Measurements from ENCODE around the gene FAM76A. TPM values are rescaled to one million over a fixed set of nuclear protein-coding genes. Genes with fewer than 3 reads are reported as not detected.

The FAM76A gene
- total RNA-seq, 4 donors from 2014 or later, result 9.0 to 17.0 (median 14.2) TPM

DNA sequence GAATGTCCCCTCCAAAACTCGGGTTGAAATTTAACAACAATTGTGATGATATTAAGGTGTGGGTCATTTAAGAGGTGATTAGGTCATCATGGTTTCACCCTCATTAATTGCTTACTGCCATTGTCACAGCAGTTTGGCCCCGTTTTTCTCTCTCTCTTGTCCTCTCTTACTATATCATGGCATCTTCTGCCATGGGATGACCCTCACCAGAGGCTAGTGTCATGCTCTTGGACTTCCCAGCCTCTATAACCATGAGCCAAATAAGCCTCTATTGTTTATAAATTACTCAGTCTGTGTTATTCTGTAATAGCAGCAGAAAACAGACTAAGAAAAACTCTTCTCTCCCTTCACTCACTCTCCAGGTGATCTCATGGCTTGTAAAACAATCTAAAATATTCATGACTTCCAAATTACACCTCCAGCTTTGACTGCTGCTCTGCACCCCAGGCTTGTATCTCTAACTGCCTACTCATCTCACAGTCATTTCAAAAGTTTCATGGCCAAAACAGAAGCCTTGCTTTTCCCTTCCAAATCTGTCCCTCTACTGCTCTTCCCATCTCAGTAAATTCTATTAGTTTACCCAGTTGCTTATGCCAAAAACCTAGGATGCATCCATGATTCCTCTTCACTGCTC is 9.4 kb upstream of the FAM76A start:
- 78 to 79% methylated on average over 2 of the region's 2 CpGs for WGBS, 2 donors

DNA sequence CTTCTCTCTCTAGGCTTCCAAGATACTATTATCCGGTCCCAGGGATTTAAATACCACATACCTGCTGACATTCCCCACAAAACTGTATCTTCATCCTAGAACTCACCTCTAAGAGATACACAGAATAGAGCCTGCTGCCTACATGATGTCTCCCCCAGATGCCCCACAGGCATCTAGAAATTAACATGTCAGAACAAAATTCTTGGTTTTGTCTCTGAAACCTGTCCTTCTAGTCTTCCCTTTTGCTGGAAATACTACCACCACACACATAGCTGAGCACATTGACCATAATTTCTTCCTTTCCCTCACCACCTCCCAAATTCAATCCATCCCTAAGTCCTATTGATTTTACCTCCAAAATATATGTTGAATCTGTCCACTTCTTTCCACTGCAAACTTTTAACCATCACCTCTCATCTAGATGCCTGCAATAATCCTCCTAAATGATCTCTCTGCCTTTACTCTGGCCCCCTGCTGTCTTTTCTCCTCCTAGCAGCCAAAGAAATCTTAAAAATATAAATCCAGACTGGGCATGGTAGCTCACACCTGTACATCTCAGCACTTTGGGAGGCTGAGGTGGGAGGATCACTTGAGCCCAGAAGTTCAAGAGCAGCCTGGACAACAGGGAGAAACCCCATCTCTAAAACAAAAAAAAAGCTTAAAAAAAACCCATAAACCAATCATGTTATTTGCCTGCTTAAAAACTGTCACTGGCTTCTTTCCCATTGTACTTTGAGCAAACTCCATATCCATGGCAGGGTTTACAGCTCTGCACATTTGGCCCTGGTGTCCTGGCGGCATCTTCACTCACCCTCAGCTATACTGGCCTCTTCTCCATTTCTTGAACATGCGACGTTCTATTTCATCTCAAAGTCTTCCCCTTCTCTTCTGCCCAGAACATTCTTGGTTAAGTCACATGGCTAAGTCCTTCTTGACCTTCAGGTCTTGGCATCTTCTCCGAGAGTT is 6.2 kb upstream of the FAM76A start:
- no peak overlapping the region for H3K4me3 ChIP-seq (ENCODE audit: low read depth, poor library complexity, severe bottlenecking)
- TF ChIP-seq, protein P1, sequence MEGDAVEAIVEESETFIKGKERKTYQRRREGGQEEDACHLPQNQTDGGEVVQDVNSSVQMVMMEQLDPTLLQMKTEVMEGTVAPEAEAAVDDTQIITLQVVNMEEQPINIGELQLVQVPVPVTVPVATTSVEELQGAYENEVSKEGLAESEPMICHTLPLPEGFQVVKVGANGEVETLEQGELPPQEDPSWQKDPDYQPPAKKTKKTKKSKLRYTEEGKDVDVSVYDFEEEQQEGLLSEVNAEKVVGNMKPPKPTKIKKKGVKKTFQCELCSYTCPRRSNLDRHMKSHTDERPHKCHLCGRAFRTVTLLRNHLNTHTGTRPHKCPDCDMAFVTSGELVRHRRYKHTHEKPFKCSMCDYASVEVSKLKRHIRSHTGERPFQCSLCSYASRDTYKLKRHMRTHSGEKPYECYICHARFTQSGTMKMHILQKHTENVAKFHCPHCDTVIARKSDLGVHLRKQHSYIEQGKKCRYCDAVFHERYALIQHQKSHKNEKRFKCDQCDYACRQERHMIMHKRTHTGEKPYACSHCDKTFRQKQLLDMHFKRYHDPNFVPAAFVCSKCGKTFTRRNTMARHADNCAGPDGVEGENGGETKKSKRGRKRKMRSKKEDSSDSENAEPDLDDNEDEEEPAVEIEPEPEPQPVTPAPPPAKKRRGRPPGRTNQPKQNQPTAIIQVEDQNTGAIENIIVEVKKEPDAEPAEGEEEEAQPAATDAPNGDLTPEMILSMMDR (IDR thresholded peaks at IDR 0.05), result no peak
- TF ChIP-seq POLR2A (IDR thresholded peaks at IDR 0.05), result no peak
- WGBS, 2 donors, result 65 to 68% methylated on average over 5 of the region's 5 CpGs
- no peak for DNase-seq (ENCODE audit: low spot score in 2 of 2)
- intact Hi-C loops (cut with DNase I; ENCODE audit: low total_unique reads), result no loop called here

More for the DNA sequence above, 9.4 kb upstream of the FAM76A start:
- H3K4me3 ChIP-seq (ENCODE audit: low read depth, poor library complexity, severe bottlenecking), result no peak overlapping the region
- TF ChIP-seq POLR2A (IDR thresholded peaks at IDR 0.05), result no peak
- TF ChIP-seq, protein P1 (IDR thresholded peaks at IDR 0.05), result no peak
- intact Hi-C loops (cut with DNase I; ENCODE audit: low total_unique reads), result no loop called here
- DNase-seq (ENCODE audit: low spot score in 2 of 2), result no peak

DNA sequence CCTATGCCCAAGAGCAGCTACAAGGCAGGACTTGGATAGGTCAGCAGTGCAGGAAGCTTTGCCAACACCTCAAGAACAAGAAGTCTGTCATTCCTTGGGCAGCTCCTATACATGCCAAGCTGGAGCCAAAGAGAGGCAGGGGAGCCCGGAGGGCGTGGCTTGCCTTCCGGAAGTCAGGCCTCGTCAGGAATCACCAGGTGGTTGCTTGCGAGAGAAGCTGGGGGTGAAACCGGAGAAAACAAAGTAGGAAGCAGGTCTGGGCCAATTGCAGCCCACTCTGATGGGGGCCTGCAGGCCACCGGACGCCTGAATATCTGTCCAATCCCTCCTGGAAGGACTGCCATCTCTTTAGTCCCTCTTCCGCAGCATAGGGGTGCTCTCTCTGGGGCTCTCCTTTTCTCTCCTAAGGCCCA is 794 bp upstream of the FAM76A start:
- H3K4me3 ChIP-seq (ENCODE audit: low read depth, poor library complexity, severe bottlenecking), result no peak overlapping the region
- intact Hi-C loops (cut with DNase I; ENCODE audit: low total_unique reads), result no loop called here
- TF ChIP-seq POLR2A (IDR thresholded peaks at IDR 0.05), result no peak
- TF ChIP-seq, protein P1 (IDR thresholded peaks at IDR 0.05), result no peak
- WGBS, 2 donors, result 55 to 58% methylated on average over 9 of the region's 9 CpGs
- peak; percentile 59 to 87 for DNase-seq (ENCODE audit: low spot score in 2 of 2)

DNA sequence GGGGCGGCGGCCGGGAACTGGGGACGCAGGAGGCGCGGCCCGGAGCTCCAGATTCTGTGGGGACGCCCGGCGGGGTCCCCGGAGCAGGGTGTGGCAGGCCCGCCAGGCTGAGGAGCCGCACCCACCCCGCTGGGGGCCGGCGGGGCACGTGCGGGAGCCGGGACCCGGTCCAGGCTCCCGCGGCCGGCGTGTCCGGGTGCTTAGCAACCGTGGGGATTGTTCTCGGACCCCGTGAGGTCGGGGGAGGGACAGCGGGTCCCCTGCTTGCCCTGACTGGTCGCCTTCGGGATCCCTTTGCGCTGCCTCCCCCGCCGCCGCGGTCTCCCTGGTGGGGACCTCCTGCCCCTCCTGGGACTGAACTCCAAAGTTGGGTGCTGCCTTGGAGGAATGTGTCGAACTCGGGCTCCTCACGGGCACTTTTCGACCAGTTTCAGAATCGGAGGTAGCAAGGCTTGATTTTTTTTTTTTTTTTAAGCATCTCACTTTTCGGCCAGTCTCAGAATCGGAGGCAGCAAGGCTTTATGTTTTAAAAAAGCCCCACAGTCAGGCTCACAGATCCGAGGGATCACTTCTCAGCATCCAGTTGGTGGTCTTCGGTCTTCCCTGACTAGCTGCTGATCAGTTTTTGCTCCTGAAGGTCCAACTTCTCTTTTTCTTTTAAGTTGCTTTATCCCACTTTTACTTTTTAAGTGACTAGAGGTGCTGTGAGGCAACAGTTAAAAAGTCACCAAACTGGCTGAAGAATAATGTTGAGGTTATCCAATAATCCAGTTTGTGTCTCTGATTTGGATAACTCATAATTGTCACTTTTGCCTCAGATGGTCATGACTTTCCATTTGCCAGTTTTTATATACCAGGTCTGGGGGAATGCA is 648 bp downstream of the FAM76A start:
- 0 to 1% methylated on average over 16 to 45 of the region's 46 CpGs for WGBS, 2 donors
- TF ChIP-seq, protein P1 (IDR thresholded peaks at IDR 0.05), result no peak
- TF ChIP-seq POLR2A (IDR thresholded peaks at IDR 0.05), result no peak
- H3K4me3 ChIP-seq (ENCODE audit: low read depth, poor library complexity, severe bottlenecking), result peak overlapping the region; percentile 89
- peak; percentile 30 to 89 for DNase-seq (ENCODE audit: low spot score in 2 of 2)
- intact Hi-C loops (cut with DNase I; ENCODE audit: low total_unique reads), result no loop called here

DNA sequence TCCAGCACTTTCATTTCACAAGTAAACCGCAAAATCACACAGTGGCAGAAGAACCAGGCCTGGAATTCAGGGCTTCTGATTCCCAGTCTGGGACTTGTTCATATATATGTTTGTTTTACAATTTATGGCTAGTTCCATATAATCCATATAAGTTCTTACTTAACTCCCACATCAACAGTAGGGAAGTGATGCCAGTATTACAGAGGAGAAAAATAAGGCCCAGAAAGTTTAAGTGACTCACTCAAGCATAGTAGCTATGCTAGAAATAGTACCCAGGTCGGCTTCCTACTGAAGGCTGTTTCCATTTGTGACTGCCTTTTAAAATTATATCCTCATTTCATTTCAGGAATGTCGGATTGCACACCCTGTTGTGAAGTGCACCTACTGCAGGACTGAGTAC is 1.4 kb downstream of the FAM76A start:
- DNase-seq (ENCODE audit: low spot score in 2 of 2), result no peak
- H3K4me3 ChIP-seq (ENCODE audit: low read depth, poor library complexity, severe bottlenecking), result no peak overlapping the region
- WGBS, 2 donors, result 50 to 53% methylated on average over 3 of the region's 3 CpGs
- no peak for TF ChIP-seq POLR2A (IDR thresholded peaks at IDR 0.05)
- TF ChIP-seq, protein P1 (IDR thresholded peaks at IDR 0.05), result no peak
- intact Hi-C loops (cut with DNase I; ENCODE audit: low total_unique reads), result no loop called here

All from lower leg skin (tissue), 4 donors.